Left renal pelvis (tissue), 4 donors: Measurements from ENCODE around the gene CEBPA. TPM values are rescaled to one million over a fixed set of nuclear protein-coding genes. Genes with fewer than 3 reads are reported as not detected.
"Not testable (repeated sequence)": the region's sequence is repeated elsewhere in the genome, so short reads cannot be mapped to it uniquely, and the experiment has no call there.

Experiments used
- DNase-seq, 4 donors: peaks; one replicate each; pipeline ENCODE4 v3.0.0-alpha.2; 2013; ENCODE audit warnings: low read depth in 4 of 4, low spot score in 3 of 4
- polyA plus RNA-seq, 4 donors: library from polyadenylated mRNA; unstranded; fragments of 120-200 nt; gene quantifications; one replicate each; pipeline ENCODE4 v1.2.1, GENCODE V29; 2013; ENCODE audit not compliant: insufficient read length in 4 of 4

The CEBPA gene
- polyA plus RNA-seq, 4 donors = 2.2 to 6.8 (median 4.5) TPM

- DNase-seq = no peak
These were observed 26.7 kb upstream of the CEBPA start for GRCh38 chr19:33329060-33329459.

GRCh38 chr19:33325920-33326319, 23.6 kb upstream of the CEBPA start:
- no peak for DNase-seq

GRCh38 chr19:33324628-33325027, 22.3 kb upstream of the CEBPA start:
- no peak for DNase-seq

- DNase-seq = no peak
These were observed 20.9 kb upstream of the CEBPA start for GRCh38 chr19:33323093-33323820.

DNA sequence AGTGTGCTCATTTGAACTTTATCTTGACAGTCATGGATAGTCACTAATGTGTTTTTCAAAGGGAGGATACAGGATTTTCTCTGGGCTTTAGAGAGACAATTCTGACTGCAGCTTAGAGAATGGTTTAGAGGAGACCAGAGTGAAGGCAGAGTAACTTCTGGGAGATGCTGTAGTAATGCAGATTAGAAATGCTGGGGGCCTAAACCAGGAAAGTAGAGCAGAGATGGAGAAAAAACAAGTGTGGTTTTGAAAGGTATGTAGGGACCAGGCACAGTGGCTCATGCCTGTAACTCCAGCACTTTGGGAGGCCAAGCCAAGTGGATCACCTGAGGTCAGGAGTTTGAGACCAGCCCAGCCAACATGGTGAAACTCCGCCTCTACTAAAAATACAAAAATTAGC, 18.3 kb upstream of the CEBPA start:
- DNase-seq = no peak

- DNase-seq = not testable (repeated sequence)
These were observed 15.7 kb upstream of the CEBPA start for GRCh38 chr19:33317991-33318390.

DNA sequence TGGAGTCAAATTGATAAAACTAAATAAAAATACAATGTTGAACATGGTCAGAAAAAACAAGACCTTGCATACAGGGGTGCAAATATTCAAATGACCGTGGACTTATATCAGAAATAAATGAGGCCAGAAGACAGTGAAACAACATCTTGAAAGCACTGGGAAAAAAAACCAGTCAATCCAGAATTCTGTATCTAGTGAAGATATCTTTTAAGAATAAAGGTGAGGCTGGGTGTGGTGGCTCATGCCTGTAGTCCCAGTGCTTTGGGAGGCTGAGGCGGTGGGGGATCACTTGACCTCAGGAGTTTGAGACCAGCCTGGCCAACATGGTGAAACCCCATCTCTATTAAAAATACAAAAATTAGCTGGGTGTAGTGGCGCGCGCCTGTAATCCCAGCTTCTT, 15.2 kb upstream of the CEBPA start:
- DNase-seq = no peak

DNA sequence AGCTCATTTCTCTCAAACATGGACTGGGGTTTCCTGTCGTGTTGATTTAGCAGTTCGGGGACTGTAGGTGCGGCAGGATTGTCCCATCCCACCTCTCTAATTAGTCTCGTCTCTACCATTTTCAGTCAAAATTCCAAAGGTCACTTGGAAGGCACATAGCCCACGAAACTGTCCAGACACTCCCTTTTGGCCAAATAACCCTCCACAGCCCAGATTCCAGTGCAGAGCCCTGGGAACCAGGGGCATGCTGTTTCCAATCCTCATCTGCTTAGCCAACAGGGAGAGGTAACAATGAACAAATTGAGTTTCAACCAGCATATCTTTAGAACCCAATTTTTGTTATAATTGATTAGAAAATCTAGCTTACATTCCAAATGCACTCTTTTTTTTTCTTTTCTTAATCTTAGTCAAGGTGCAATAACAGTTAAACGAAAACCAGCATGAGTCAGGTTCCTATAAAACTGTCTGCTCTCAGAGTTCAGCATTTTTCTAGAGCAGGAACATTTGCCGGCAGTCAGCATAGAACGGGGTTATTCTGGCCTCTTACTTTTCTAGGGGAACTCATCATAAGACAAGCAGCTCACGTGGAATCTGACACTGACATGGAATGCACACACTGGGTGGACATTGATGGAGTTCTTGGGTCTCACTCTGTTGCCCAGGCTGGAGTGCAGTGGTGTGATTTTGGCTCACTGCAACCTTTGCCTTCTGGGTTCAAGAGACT, 14.4 kb upstream of the CEBPA start:
- no peak for DNase-seq

DNA sequence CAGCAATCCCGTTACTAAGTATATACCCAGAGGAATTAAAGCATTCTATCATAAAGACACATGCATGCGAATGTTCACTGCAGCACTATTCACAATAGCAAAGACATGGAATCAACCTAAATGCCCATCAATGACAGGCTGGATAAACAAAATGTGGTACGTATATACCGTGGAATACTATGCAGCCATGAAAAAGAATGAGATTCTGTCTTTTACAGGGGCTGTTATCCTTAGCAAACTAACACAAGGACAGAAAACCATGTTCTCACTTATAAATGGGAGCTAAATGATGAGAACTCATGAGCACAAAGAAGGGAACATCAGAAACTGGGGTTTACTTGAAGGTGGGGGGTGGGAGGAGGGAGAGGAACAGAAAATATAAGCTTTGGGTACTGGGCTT, 10.5 kb upstream of the CEBPA start:
- DNase-seq = not testable (repeated sequence)

- no peak for DNase-seq
These were observed 9.7 kb upstream of the CEBPA start for GRCh38 chr19:33312065-33312464.

DNA sequence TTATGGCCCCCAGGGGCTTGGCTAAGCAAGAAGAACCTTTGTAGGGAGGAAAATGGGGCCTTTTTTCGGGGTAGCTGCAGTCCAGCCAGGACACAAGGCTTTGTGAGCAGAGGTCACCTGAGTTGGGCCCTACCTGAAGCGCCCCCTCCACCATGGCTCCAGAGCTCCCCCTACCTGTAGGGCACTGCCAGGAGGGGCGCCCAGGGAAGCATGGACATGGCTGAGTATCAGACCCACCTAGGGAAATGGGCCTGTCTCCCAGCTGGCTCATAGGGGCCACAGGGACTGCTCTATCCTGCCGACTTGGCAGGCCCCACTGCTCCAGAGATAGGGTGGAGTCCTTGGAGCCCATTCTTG, 9.0 kb upstream of the CEBPA start:
- no peak for DNase-seq

DNA sequence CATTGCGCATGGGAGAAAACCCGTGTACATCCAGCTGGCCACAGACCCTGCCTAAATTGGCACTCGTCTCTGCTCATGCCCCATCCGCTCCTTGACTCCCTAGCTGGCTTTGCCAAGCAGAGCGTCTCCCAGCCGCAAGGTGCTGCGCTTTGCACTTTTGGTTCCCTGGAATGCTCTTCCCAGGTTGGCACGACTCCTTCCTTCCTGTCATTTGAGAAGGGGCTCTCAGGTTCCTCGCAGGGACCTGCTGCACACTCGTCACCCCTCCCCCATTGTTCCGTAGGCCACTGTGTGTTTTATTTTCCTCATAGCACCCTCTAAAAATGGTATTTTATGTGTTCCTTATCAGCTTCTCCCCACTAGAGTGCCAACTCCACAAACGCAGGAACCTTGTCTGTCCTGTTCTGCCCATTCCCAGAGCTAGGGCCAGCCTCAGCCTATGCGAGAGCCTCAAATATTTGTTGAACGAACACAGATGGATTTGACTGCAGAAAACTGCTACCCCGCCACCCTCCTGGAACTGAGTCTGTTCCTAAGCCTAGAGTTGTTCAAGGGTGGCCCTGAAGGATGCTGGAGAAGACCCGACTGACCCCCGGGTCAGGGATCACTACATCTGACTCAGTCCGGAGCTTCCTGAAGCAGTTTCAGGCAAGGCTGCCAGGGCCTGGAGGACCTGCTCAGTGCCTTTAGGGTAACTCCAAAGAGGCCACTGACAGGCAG, 8.4 kb upstream of the CEBPA start:
- DNase-seq = no peak

- DNase-seq = no peak
These were observed 7.5 kb upstream of the CEBPA start for GRCh38 chr19:33309826-33310225.

DNA sequence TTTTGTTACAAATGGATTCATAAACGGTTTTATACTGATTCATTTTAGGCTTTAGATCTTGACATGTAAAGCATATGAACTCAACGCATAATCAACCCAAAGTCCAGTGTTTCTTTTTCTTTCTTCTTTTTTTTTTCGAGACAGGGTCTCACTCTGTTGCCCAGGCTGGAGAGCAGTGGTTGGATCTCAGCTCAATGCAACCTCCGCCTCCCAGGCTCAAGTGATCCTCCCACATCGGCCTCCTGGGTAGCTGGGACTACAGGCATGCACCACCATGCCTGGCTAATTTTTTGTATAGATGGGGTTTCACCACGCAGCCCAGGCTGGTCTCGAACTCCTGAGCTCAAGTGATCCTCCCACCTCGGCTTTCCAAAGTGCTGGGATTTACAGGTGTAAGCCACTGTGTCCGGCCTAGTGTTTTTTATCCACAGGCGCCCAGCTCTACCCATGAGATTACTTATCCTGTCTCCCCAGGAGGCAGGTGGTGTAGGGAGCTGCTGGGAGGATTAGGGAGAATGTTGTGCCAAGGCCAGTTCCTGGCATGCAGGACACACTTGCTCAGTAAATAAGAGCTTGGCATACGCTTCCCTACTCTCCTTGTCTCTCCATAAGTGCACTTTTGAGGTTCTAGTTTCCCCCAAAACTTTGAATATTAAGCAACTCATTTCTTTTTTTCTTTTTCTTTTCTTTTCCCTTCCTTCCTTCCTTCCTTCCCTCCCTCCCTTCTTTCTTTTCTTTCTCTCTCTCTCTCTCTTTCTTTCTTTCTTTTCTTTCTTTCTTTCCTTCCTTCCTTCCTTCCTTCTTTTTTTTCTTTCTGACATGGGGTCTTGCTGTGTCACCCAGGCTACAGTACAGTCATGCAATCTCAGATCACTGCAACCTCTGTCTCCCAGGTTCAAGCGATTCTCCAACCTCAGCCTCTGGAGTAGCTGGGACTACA, 4.8 kb upstream of the CEBPA start:
- no peak for DNase-seq

- no peak for DNase-seq
These were observed 3.9 kb upstream of the CEBPA start for GRCh38 chr19:33306191-33306590.

DNA sequence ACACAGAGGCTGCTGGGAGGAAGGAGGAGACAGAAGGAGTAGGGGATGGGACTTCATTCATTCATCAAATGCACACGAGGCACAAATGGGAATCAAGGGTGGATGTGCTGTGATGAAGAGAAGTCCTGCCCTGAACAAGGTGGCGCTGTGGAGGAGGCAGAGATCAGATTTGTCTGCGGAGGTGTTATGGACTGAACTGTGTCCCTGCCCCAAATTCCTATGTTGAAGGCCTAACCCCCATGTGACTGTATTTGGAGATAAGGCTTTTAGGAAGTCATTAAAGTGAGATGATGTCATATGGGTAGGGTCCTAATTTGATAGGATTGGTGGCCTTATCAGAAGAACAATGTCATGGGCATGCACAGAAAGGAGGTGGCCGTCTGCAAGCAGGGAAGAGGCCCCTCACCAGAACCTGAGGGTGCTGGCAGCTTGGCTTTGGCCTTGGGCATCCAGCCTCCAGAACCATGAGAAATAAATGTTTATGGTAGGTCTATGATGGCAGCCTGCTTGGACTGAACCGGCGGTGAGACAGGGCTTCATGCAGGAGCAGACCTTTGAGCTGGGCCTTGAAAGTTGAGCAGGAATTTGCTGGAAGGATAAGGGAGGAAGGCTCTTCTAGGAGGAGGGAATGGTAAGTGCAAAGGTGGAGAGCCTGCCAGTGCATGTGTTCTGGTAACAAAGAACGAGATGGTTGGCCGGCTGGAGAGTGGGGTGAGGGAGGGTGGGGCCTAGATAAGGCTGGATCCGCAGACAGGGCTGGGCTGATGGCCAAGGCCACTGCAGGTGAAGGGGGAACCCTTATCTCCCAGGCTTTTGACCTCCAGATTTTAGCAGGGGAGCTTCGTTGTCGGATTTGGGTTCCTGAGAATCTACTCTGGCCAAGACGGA, 2.7 kb upstream of the CEBPA start:
- no peak for DNase-seq

- DNase-seq = no peak
These were observed 2.0 kb upstream of the CEBPA start for GRCh38 chr19:33304371-33304759.

DNA sequence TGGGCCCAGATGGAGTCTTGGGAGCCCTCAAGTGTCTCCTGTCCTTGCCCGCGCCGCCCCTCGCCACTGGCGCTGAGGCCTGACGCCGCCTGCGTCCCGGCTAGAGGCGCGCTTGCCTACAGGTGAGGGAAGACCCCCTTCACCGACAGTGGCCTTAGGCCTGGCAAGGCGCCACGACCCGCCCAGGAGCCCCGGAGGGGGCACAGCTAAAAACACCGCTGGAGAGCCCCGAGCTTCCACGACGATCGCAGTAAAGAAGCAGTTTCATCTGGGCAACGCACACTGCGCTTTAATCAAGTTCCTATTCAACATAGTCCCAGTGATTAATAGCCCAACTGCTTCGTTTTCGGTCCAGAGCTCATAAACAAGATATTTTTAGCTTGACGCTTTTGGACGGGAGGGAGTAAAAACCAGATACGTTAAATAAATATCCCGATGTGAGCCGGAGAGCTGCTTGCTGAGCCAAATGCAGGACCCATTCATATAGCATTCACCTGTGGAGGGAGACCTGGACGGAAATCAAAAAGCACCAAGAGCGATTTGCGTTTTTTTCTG, 1.5 kb upstream of the CEBPA start:
- no peak for DNase-seq
